ENCODE measurements around the gene LRIT3.

Gene LRIT3
- long read RNA-seq, result 0 reads

GRCh38 chr4:109847896-109848442, at the start of gene LRIT3:
Gene LRIT3 (plus strand): TSS chr4:109848107. CDS start chr4:109848202, 95 bp downstream.
- TF ChIP-seq CTCF (IDR thresholded peaks at IDR 0.05; ENCODE audit: insufficient read depth, low read length) (no peak), POLR2AphosphoS5 (IDR thresholded peaks at IDR 0.05; ENCODE audit: low read depth) (no peak), REST (IDR thresholded peaks at IDR 0.05; ENCODE audit: insufficient replicate concordance, low read depth) (no peak), GABPA (IDR thresholded peaks at IDR 0.05; ENCODE audit: low read depth) (no peak), SPI1 (IDR thresholded peaks at IDR 0.05; ENCODE audit: borderline replicate concordance, low read depth) (no peak)
- H3K27me3 ChIP-seq (ENCODE audit: insufficient read depth, poor library complexity, severe bottlenecking), result peaks cover 3% of the 10 kb centered on the region
- DNase-seq (ENCODE audit: low read depth in 1 of 2, low spot score in 1 of 2), result no peak
- H3K27ac ChIP-seq (replicated peaks), result no peak within 1 kb of the TSS
- no peak within 1 kb of the TSS for H3K4me3 ChIP-seq (replicated peaks; ENCODE audit: insufficient read depth, low read length)

GRCh38 chr4:109798866-109799265, 49.0 kb upstream of the LRIT3 start:
- no peak overlapping the region for H3K27ac ChIP-seq (replicated peaks)
- DNase-seq (ENCODE audit: low read depth in 1 of 2, low spot score in 1 of 2), result no peak
- no peak for TF ChIP-seq REST (IDR thresholded peaks at IDR 0.05; ENCODE audit: insufficient replicate concordance, low read depth)
- H3K27me3 ChIP-seq (ENCODE audit: insufficient read depth, poor library complexity, severe bottlenecking), result no peaks in the 10 kb centered on the region
- no peak overlapping the region for H3K4me3 ChIP-seq (replicated peaks; ENCODE audit: insufficient read depth, low read length)

- Histone ChIP-seq H3K27ac (replicated peaks) (no peak overlapping the region), H3K27me3 (ENCODE audit: insufficient read depth, poor library complexity, severe bottlenecking) (no peaks in the 10 kb centered on the region), H3K4me3 (replicated peaks; ENCODE audit: insufficient read depth, low read length) (no peak overlapping the region)
- DNase-seq (ENCODE audit: low read depth in 1 of 2, low spot score in 1 of 2), result no peak
- TF ChIP-seq CTCF (IDR thresholded peaks at IDR 0.05; ENCODE audit: insufficient read depth, low read length) (no peak), SPI1 (IDR thresholded peaks at IDR 0.05; ENCODE audit: borderline replicate concordance, low read depth) (no peak), GABPA (IDR thresholded peaks at IDR 0.05; ENCODE audit: low read depth) (no peak), POLR2AphosphoS5 (IDR thresholded peaks at IDR 0.05; ENCODE audit: low read depth) (no peak), REST (IDR thresholded peaks at IDR 0.05; ENCODE audit: insufficient replicate concordance, low read depth) (no peak)
Measured at GRCh38 chr4:109801099-109801789, 46.7 kb upstream of the LRIT3 start.
